Medulla oblongata (tissue), 1 donor: ENCODE results near the gene PKP1.

Experiments used
- DNase-seq: peaks from one replicate; pipeline ENCODE4 v3.0.0-alpha.2; 2015; ENCODE audit errors: extremely low spot score

Gene PKP1

DNA sequence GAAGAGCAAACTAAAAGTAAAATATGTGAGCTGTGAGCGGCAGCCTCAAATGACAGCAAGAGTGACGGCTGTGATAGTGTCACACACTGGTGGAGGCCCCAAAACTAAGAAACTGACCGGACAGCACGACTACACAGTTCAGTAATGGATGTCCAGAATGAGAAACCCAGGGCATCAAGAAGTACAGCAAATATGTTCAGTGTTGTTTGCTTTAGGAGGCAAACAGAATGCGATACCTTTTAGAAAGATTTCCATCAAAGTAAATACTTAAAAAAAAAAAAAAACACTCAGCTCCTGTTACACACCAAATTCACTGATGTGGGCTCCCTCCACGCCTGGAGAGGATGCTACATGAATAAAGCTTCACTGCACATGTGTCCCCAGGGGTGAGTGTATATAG, 1.1 kb upstream of the PKP1 start:
- DNase-seq, result no peak

DNA sequence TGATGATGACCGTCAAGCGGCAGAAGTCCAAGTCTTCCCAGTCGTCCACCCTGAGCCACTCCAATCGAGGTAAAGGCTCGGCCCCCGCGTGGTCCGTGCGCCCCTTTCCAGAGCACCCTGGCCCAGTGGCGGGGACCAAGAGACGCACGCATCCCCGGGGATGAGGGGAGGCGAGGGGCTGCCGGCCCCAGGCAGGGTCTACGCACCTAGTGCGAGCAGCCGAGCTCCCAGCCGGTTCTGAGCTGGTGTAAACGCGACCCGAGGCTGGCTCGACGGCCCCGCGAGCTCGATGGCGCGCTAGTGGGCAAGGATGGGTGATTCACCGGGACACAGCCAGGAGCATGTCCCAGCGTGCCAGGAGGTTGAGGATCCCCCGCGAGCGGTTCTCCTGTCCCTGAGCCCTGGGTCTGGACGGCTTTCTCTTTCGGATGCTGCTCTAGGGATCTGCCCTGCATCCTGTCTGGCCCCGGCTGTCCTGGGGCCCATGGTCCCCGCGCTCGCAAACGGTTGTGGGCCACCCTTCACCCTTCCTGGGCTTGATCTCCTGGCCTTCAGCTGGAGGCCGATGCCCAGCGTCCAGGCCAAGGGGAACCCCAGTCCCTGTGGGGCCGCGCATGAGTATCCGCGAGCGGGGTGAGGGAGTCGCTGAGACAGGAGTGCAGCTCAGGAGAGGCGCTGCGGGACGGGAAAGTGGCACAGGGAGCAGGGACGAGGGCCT, 689 bp downstream of the PKP1 start:
- DNase-seq, result no peak

DNA sequence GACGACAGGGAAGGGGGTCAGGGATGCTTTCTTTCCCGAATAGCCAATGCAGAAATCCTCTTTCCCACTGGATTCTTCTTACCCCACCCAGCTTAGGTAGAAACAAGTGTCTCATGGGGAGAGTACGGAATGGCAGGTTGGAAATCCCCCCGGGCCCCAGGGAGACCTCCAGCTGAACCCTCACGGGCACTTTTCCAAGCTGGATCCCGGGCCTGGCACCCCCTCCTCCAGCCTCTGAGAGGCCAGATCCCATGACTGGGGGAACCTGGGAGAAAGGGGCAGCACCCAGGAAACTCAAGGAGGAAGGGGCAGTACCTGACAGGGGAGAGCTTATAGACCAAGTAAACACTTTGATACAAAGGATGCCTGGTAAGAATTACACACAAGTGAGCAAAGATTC, 1.3 kb downstream of the PKP1 start:
- DNase-seq, result no peak

DNA sequence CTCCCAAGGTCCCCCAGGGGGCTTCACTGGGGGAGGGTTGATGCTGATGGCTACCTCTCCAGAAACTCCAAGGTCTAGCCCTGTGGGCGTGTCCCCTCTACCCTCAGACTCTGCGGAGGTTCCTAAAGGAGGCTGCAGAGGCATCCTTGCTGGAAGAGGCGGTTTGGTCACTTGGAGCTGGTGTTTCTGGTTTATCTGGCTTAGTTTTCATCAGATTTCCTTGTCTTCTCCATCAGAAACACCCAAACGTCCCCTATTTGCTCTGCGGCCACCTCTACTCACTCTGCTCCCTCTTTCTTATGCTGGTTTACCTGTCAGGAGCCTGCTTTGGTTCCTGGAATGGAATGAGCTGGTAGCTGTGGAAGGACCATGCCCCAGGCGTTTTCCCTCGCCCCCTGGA, 2.5 kb downstream of the PKP1 start:
- no peak for DNase-seq

DNA sequence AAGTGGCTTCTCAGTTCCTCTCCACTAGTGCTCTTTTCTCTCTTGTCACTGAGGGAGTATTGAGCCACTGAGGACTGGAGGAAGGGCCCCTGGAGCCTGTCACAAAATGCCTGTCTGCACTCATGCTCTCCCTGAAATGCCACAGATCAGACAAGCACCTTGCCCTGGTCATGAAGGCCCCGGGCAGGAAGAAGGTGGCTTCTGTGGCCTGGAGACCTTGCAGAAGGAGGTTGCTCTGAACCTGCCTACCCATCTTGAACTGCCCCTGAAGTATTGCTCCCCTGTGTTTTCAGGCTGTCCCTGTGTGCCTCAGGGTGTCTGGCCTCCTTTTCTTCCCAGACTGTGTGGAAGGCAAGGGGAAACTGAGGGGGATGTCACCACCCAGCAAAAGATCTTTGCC, 3.1 kb downstream of the PKP1 start:
- no peak for DNase-seq

DNA sequence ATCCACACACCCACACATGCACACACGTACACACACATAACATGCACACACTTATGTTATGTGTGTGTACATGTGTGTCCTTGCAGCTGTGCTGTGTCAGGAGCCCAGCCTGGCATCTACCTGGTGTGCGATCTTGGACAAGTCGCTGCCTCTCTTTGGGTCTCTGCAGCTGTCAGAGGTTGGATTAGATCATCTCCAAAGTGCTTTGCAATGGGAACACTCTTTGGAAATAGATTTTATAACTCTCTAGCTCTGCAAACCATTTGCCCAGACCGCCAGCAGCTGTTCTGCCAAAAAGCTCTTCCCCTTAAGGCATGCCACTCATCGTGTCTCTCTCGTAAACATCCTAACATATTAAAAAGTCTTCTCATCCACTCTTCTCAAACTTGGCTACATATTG, 4.7 kb downstream of the PKP1 start:
- DNase-seq, result no peak

DNA sequence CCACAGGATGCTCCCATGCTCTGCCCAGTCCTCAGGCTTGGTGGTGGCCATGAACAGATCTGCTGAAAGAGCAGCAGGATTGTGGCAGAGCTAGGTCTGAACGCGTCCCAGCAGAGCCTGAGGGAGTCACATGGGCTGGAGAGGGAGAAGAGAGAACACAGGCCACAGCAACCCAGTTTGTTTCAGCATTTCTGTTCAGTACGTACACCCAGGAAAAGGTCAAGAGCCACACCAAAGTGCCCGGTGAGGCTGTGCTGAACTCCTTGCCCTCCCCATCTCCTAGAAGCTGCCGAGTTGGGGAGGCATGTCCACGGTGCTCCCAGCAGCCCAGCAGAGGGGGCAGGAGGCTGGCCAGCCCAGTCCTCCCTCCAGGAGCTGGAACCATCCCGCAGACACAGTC, 5.5 kb downstream of the PKP1 start:
- DNase-seq, result no peak

DNA sequence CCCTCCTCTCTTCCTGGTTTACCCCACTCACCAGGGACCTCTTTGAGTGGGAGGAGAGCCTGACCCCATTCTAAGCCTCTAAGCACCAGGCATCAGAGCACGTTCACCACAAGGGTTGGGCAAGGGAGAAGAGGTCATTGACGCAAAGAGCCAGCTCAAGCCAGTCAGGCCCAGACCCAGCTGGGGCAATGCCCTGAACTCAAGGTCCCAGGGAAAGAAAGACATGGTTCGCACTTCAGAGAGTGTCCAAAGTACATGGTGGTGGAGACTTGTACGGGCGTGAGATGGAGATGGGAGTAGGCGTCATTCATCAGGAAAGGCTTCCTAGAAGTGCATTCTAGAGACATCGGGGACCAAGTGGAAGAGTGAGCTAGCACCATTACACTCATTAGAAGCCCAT, 7.2 kb downstream of the PKP1 start:
- no peak for DNase-seq

DNA sequence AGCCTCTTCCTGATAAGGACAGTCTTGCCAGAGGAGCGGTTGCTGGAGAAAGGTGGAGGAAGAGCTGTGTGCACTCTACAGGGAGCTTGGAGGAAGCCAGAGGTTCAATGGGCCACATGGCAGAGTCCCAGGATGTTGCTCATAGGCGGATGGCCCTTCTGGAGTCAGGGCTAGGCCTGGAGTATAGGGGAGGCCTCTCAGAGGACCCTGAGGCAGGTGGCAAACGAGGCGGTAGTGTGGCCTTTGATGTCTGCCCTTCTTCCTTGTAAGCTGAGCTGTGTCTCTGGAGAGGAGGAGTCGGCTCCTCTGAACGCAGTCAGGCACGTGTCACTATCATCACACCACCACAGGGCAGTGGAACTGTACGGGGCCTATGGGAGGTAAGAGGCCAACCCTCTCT, 8.6 kb downstream of the PKP1 start:
- DNase-seq, result no peak

DNA sequence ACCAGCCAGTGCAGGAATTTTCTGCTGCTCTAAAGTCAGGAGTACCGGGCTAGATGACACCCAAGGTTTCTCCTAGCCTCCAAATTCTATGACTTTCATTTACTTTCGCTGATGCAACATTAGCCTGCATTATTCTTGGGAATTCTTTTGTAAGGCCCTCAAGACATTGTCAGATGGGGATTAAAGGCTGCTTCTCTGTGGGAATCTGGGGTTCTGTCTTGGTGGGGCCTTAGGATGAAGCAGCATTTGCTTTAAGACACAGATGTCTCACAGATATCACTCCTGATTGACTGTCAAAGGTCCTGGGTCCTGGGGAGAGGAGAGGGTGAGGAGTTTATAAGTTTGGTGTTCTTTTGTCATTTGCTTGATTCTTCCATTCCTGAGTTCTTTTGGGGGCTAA, 11.6 kb downstream of the PKP1 start:
- no peak for DNase-seq

DNA sequence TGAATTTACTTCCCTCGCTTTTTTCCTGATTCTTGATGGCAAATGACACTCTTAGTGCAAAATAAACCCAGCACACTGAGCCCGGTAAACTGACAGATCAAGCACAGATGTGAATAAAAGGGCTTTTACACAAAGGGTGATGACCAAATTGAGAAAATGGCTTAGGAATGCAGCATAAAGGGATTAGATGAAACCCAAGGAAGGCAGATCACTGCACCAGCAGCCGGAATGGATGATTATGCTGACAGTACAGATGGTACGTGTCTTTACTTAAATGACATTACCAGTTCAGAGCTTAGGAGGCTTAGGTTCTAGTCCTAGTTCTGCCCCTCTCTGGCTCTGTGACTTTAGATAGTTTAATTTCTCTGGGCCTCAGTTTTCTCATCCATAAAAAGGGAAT, 12.0 kb downstream of the PKP1 start:
- DNase-seq, result no peak

DNA sequence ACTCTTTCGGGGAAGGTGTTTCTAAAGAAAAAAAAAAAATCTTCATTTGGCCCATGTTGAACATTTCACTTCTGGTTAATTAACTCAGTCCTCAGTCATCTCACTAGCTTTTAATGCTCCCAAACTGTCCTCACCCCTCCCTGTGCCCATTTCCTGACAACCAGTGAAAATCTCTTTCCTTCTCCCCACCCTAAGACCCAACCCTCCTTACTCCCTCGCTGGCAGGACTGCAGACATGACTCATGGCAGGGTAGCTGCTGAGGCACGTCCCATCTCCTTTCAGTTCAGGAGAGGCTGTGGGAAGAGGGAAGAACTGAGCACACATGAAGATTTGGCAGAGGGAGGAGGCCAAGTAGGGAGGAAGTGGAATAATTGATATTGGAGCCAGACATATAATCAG, 12.6 kb downstream of the PKP1 start:
- no peak for DNase-seq

DNA sequence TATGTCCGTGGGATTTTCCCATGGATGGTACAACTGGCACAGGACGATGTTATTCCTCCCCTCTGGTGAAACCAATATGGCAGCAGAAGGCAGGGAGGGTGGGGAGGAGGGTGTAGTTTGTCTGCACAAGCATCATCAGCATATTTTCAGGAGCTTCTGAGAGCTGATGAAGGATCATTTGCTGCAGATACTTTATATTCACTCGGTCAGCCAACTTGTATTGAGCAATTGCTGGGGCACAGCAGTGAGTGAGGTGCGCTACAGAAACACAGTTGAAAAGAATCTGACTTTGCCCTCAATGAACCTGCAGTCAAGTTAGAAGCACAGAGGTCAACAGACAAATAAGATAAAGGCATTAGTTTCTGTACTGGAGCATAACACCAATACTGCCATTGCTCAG, 13.0 kb downstream of the PKP1 start:
- no peak for DNase-seq

DNA sequence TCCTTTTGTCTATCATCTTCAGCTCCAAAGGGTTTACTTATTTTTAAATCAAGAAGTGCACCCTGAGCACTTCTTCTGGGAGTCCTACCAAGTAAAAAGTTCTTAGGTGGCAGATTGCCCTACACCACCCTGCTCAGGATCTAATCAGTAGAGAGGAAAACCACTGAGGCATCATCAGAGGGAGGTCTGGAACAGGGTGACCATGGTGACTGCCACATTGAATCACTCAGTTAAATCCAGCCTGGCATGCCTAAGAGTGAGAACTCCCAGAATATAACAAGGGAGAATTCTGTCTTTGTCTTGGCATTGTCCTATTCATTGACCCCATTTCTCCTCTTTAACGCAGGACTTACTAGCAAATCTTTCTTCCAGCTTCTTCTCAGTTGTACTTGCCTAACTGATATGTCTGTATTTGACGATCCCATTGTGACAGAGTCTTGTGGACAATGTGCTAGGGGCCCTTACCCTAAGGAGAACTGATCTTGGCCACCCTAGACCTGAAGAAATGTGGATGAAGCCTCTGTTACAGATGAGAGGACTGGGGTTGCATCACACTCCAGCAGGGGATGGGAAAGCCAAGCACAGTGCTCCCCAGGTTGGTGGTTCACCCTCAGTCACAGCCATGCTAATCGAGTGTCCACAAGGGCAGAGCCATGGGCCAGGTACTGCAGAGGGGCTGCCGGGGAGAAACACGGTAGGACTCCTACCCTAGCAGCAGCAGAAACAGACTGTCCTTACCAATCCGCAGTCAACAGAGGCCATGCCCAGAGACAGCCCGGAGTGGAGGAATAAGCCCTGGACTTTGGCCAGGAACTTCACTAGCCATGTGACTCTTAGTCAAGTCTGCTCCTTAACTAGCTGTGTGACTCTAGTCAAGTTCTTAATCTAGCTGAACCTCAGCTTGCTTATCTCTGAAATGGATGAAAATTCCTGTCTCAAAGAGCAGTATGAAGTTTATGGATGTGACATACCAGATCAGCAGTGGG, 15.4 kb downstream of the PKP1 start:
- no peak for DNase-seq

DNA sequence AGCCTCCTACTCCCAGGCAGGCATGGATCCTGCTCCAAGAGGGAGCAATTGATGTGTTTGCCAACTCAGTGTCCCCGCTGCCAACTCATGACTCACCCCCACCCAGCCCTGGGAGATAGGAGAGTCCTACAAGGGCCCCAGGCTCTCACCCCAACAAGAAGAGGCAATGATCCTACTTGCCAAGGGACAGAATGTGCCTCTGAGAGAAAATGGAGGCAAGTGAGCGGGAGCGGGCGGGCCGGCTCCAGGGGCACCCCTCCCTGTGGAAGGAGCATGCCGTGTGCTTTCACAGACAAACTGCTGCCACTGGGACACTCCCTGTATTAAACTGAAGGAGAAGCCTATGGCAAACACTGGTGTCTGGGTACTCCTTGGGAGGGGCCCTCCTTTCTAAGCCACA, 16.7 kb downstream of the PKP1 start:
- no peak for DNase-seq

DNA sequence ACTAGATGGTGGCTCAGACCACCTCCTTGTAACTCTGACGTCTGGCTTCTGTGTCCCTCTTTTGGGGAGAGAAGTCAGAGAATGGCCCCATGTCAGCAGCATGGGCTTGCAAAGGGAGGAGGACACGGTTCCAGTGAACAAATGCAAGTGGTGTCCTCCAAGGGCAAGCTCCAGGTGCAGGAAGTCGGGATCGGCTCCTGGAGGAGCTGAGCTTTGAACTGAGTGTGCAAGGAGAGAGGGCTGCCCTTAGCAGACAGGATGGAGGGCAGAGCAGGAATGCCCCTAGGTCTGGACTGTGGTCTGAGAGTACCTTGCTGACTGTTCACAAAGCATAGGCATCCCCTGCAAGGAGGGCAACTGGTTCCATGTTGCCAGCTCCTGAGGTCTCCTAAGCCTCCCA, 17.3 kb downstream of the PKP1 start:
- DNase-seq, result no peak

DNA sequence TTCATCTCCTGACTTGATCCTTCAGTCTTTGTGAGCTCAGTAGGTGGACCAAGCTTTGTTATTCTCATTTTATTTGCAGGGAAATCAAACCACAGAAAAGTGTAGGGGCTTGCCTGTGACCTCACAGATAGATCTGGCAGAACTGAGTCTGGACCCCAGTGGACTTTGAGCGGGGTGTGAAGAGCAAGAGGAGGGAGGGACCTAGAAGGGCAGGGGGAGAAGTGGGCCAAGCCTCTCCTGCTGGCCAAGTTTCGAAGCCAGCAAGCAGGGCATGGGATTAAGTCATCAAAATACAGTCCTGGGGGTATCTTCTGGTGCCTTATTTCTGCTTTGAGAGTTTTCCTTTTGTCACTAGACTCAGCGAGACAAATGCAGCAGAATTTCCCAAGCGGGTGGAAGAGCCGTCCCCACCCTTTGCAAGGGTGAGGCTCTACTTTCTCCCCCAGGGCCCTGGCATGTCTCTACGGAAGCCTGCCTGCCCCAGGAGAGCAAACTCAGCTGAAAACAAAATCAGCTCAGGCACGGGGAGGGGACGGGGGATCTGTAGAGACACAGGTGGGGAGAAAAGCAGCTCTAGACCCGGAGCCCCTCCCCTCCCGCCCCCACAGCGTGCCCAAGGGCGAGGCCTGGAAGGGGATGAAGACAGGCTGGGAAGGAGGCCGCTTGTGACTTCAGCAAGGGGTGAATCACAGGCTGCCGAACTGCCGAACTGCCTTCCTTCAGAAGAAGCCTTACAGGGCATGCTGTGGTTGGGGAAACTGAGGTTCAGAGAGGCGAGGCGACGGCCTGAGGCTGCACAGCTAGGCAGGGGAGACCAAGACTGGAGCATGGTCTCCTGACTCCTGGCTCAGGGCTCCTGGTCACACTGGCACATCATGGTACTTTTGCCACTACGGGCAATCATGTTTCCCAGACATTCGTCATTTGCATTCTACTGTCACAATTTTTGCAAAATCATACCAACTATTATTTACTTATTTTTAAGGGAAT, 19.2 kb downstream of the PKP1 start:
- no peak for DNase-seq

DNA sequence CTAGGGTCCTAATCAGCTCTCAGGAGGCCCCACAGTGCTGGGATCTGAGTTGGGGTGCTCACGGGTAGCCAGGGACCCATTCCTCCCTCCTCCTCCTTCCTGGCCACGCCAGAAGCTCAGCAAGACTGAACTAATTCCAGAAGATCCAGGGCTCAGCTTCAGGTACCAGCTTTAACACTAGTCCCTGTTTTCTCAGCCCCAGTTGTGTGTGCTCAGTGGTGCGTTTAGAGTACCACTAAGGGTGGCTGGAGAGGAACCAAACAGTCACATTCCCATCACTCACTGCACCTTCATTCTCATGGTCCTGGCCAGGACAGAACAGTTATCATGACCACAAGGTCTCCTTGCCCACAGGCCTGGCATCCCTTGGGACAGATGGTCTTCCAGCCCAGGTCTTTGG, 20.8 kb downstream of the PKP1 start:
- DNase-seq, result no peak

DNA sequence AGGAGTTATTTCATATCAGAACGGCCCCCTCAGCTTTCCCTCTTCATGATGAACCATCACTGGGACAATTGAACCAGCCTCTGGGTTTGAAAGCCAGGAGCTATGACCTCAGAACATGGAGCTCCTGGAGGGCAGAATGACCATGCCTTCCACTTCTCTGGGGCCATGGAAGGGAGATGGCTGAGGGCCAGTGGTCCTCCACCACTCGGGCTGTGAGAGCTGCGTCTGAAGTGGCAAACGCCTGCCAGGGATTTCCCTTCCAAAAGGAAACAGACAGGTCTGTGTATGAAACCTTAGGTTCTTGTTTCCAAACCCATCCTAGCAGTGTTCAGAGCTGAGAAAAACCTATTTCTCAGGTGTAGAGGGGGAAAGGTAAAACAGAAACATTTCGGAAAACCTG, 22.5 kb downstream of the PKP1 start:
- DNase-seq, result no peak

DNA sequence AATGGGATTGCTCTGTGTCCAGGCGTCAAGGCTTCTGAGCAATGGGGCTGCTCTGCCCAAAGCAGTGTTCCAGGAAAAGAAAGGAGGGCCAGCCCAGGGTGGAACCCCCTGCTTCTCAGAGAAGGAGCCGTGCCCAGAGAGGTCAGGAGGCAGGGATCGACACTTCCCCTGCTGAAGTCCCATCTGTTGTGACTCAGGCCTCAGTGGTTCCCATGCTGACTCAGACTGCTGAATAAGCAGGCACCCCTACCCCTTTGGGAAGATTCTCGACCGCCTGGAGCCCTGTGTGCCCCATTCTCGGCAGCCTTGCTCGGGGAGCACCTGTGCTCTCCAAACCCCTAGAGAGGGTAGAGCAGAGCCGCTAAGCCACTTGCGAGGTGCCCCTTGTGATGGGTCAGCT, 23.9 kb downstream of the PKP1 start:
- no peak for DNase-seq

DNA sequence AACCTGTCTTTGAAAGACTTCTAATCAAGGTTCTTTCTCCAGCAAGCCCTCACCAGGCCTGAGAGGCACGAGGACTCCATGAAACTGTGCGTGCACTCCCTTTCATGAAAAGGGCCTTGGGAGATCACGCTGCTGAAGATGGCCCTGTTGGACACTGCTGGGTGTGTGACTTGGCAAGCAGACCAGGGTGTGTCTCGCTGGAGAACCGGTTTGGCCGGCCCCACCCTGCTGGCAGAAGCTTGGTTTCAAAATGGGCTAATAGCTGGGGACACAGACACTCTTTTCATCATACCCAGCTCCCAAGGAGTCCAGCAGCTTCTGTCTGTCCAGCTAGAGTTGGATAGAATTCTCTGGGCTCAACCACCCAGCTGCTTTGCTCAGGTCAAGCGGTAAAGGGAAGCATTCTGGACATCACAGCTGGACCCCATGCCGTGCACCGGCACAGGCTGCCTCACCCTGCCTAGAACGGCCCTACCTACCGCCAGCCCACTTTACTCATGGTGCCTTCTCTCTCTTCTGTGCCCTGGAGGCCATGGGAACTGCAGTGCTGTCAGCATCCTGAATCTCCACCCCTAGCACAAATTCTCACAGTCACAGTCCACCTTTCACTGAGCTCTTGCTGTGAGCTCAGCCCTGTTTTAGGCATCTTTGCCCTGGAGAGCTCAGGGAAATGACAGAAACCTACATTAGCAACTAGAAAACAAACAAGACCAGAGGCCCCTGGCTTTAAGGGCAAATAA, 24.6 kb downstream of the PKP1 start:
- DNase-seq, result no peak
